BLaER1 treated with 17β-estradiol and CSF1 and Interleukin-3, amounts not matched to agents 10 nM and 100 nM (cell line): ENCODE data around the gene PTPN7.

Experiments
- H3K27ac ChIP-seq, 11 experiments: shearing (Covaris generic); formaldehyde crosslinking; 2 replicates each; pipeline ENCODE4 v1.8.1; 2022
- H3K27me3 ChIP-seq, 11 experiments: shearing (Covaris generic); formaldehyde crosslinking; 2 replicates each; pipeline ENCODE4 v1.8.1; 2022
- H3K36me3 ChIP-seq, 11 experiments: shearing (Covaris generic); formaldehyde crosslinking; 2 replicates each; pipeline ENCODE4 v1.8.1; 2022
- H3K4me1 ChIP-seq, 10 experiments: shearing (Covaris generic); formaldehyde crosslinking; 2 replicates each; pipeline ENCODE4 v1.8.1; 2022
- H3K4me2 ChIP-seq, 11 experiments: shearing (Covaris generic); formaldehyde crosslinking; 2 replicates each; pipeline ENCODE4 v1.8.1; 2022
- H3K4me3 ChIP-seq, 10 experiments: shearing (Covaris generic); formaldehyde crosslinking; 2 replicates each; pipeline ENCODE4 v1.8.1; 2022
- H3K9ac ChIP-seq, 11 experiments: shearing (Covaris generic); formaldehyde crosslinking; 2 replicates each; pipeline ENCODE4 v1.8.1; 2022
- H3K9me3 ChIP-seq, 11 experiments: shearing (Covaris generic); formaldehyde crosslinking; replicated peaks in 1 of 11; 2 replicates each; pipeline ENCODE4 v1.8.1; 2022
- H4K20me1 ChIP-seq, 11 experiments: shearing (Covaris generic); formaldehyde crosslinking; 2 replicates each; pipeline ENCODE4 v1.8.1; 2022
- Cebpa-rat ChIP-seq, 11 experiments: shearing (Covaris generic); IDR thresholded peaks; 2 replicates each; pipeline ENCODE4 v1.8.1; 2022

The PTPN7 gene

DNA sequence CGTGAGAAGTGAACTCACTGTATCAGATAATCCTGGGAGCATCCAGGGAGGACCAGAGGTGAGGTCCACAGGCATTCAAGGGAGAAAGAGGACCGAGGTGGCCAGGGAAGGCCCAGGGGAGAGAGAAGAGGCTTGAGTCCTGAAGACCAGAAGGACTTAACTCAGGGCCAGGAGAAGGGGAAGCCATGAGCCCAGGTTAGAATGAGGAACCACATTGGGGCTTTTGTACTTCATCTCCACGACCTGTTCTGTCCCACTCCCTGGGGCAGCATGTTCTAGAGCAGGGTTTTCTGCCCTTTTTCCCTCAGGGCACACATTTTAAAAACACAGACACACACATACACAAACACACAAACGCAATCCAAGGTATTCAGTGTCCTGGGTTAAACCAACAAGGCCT is 41.6 kb upstream of the PTPN7 start:
- Histone ChIP-seq H3K27me3 (peaks cover 0 to 12% (median 0%) of the 10 kb centered on the region in 11 experiments; a peak in 1 of 22 replicates), H3K4me1 (peaks cover 17 to 74% (median 62%) of the 10 kb centered on the region in 10 experiments), H3K36me3 (peaks cover 0 to 13% (median 0%) of the 10 kb centered on the region in 11 experiments; a peak in 2 of 22 replicates), H3K9me3 (peaks cover 0 to 4% (median 0%) of the 10 kb centered on the region in 11 experiments; a peak in 4 of 22 replicates), H3K9ac (peak overlapping the region in 1 of 11 experiments; percentile 1; a peak in 1 of 22 replicates), H3K4me3 (no peak overlapping the region), H3K4me2 (peak overlapping the region in 8 of 11 experiments; percentile 78 to 98 (median 87); a peak in 16 of 22 replicates), H3K27ac (peak overlapping the region in 1 of 11 experiments; percentile 29; a peak in 3 of 22 replicates), H4K20me1 (peaks cover 0 to 5% (median 0%) of the 10 kb centered on the region in 11 experiments; a peak in 1 of 22 replicates)
- no peak for TF ChIP-seq Cebpa-rat (IDR thresholded peaks at IDR 0.05)

DNA sequence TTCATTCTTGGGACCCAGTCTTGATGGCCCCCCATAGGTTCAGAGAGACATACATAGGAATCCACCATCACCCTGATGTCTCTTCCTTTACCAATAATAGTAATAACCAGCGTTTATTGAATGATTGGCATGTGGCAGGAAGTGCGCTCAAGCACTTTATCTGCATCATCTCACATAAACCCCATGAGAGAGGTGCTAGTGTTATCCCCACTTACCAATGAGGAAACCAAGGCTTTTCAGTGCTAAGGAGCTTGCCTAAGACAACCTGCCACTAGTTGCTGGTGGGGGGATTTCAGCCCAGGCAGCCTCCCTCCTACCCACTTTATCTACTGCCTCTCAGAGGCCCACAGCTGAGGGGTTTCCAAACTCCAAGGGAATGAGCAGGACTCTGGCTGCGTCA is 40.9 kb upstream of the PTPN7 start:
- no peak overlapping the region for H3K4me3 ChIP-seq

DNA sequence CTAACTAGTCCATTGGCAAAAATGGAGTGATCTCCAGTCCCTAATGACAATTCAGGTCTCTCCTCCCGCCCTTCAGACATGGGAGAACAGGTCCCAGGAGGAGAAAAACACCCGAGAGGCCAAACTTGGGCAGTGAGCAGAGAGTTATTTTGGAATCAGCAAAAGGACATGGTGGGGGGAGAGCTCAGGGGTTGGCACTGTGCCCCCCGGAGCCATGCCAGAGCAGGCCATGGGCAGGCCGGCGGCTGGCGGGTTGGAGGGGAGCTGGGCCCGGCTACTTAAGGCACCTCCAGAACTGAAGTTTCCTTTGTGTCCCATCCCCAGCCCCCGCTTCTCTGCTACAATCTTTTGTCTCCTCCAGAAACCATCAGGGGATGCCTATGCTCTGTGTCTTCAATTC is 40.3 kb upstream of the PTPN7 start:
- H3K27me3 ChIP-seq: peaks cover 0 to 18% (median 0%) of the 10 kb centered on the region in 11 experiments; a peak in 4 of 22 replicates
- peaks cover 17 to 86% (median 68%) of the 10 kb centered on the region in 10 experiments for H3K4me1 ChIP-seq
- no peak overlapping the region for H3K4me3 ChIP-seq
- H4K20me1 ChIP-seq: peaks cover 0 to 5% (median 0%) of the 10 kb centered on the region in 11 experiments; a peak in 1 of 22 replicates
- no peak for TF ChIP-seq Cebpa-rat (IDR thresholded peaks at IDR 0.05)
- peak overlapping the region in 10 of 11 experiments; percentile 53 to 98 (median 85); a peak in 19 of 22 replicates for H3K4me2 ChIP-seq
- 0 out of 22 replicates have a peak overlapping the region, but pooled peaks of 1 of the 11 experiments have one; percentile 8 for H3K9ac ChIP-seq
- peaks cover 0 to 4% (median 0%) of the 10 kb centered on the region in 11 experiments; a peak in 1 of 22 replicates for H3K36me3 ChIP-seq
- H3K9me3 ChIP-seq: peaks cover 0 to 4% (median 0%) of the 10 kb centered on the region in 11 experiments; a peak in 4 of 22 replicates
- H3K27ac ChIP-seq: peak overlapping the region in 3 of 11 experiments; percentile 13 to 43 (median 29); a peak in 3 of 22 replicates

More for the DNA sequence above, 40.9 kb upstream of the PTPN7 start:
- Histone ChIP-seq H3K4me1 (peaks cover 17 to 80% (median 63%) of the 10 kb centered on the region in 10 experiments), H3K4me2 (peak overlapping the region in 9 of 11 experiments; percentile 78 to 98 (median 85); a peak in 17 of 22 replicates), H3K27me3 (peaks cover 0 to 12% (median 0%) of the 10 kb centered on the region in 11 experiments; a peak in 2 of 22 replicates), H3K9me3 (peaks cover 0 to 4% (median 0%) of the 10 kb centered on the region in 11 experiments; a peak in 4 of 22 replicates), H4K20me1 (peaks cover 0 to 5% (median 0%) of the 10 kb centered on the region in 11 experiments; a peak in 1 of 22 replicates), H3K36me3 (peaks cover 0 to 10% (median 0%) of the 10 kb centered on the region in 11 experiments; a peak in 2 of 22 replicates), H3K27ac (peak overlapping the region in 3 of 11 experiments; percentile 13 to 43 (median 29); a peak in 5 of 22 replicates), H3K9ac (peak overlapping the region in 3 of 11 experiments; percentile 1 to 27 (median 8); a peak in 2 of 22 replicates)
- TF ChIP-seq Cebpa-rat (IDR thresholded peaks at IDR 0.05): no peak

DNA sequence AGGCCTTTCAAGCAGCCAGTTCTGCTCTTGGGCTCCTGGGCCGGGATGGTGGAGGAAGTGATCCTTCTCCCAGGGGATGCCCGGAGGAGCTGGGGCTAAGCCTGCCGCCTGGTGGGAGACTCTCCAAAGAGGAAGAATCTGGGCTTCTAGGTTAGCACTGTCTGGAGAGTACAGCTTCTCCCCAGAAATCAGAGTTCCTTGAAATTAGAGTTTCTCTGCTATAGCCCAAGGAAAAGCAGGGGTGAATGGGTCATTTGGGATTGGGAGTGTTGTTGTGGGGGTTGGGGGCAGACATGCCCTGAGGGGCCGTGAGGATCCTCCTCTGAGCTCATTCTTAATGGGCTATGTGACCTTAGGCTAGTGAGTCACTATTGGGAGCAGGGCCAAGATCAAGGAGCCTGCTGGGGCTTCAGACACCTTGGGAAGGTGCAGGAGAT is 39.7 kb upstream of the PTPN7 start:
- Histone ChIP-seq H3K4me2 (peak overlapping the region; percentile 53 to 98 (median 85); a peak in 21 of 22 replicates), H3K9me3 (no peaks in the 10 kb centered on the region), H3K36me3 (no peaks in the 10 kb centered on the region), H3K4me1 (peaks cover 17 to 92% (median 73%) of the 10 kb centered on the region in 10 experiments), H3K27ac (peak overlapping the region in 1 of 11 experiments; percentile 13; a peak in 2 of 22 replicates), H4K20me1 (peaks cover 0 to 9% (median 0%) of the 10 kb centered on the region in 11 experiments; a peak in 4 of 22 replicates), H3K4me3 (no peak overlapping the region), H3K9ac (peak overlapping the region in 1 of 11 experiments; percentile 48; a peak in 2 of 22 replicates), H3K27me3 (peaks cover 0 to 23% (median 0%) of the 10 kb centered on the region in 11 experiments; a peak in 6 of 22 replicates)
- no peak for TF ChIP-seq Cebpa-rat (IDR thresholded peaks at IDR 0.05)

DNA sequence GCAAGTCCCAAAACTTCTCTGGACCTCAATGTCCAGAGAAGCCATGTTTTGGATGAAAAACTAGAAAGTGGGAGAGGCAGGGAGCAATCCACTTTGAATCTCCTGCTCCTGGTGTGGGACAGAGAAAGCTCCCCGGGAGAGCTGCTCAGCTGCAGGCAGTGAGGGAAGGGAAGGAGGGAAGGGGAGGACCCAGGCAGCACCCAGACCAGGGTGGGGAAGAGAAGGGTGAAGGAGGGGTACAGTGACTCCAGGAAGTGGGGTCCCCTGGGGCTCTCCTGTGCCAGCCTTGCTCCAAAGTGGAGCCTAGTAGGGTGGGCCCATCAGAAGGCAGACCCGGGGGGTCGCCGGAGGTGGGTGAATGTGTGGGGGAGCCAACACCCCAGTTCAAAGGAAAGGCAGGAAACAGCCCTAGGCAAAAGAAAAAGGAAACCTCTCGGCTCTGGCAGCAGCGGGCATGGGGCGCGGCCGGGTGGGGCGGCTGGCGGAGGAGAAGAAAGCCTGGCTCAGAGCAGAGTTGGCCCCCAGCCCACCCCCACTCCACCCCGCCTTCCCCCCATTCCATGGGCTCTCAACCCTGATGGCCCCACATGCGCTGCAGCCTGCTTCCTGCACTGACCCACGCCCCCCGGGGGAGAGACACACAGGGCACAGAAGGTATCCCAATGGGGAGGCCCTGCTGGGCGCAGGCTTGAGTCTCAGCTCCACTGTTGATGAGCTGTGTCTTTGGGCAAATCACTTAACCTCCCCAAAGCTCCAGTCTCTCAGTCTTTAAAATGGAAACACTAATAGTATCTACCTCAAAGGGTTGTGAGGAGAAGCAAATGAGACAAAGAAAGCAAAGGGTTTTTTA is 38.9 kb upstream of the PTPN7 start:
- peak overlapping the region in 1 of 10 experiments; percentile 30; a peak in 3 of 20 replicates for H3K4me3 ChIP-seq
- peak overlapping the region in 8 of 11 experiments; percentile 39 to 72 (median 58); a peak in 15 of 22 replicates for H3K27ac ChIP-seq
- no peaks in the 10 kb centered on the region for H3K36me3 ChIP-seq
- peak overlapping the region in 7 of 11 experiments; percentile 29 to 67 (median 47); a peak in 9 of 22 replicates for H3K9ac ChIP-seq
- peaks cover 18 to 98% (median 80%) of the 10 kb centered on the region in 10 experiments for H3K4me1 ChIP-seq
- peaks cover 0 to 31% (median 0%) of the 10 kb centered on the region in 11 experiments; a peak in 10 of 22 replicates for H3K27me3 ChIP-seq
- H4K20me1 ChIP-seq: peaks cover 0 to 14% (median 0%) of the 10 kb centered on the region in 11 experiments; a peak in 8 of 22 replicates
- H3K9me3 ChIP-seq: no peaks in the 10 kb centered on the region
- TF ChIP-seq Cebpa-rat (IDR thresholded peaks at IDR 0.05): no peak
- H3K4me2 ChIP-seq: peak overlapping the region; percentile 56 to 98 (median 85); a peak in 21 of 22 replicates

DNA sequence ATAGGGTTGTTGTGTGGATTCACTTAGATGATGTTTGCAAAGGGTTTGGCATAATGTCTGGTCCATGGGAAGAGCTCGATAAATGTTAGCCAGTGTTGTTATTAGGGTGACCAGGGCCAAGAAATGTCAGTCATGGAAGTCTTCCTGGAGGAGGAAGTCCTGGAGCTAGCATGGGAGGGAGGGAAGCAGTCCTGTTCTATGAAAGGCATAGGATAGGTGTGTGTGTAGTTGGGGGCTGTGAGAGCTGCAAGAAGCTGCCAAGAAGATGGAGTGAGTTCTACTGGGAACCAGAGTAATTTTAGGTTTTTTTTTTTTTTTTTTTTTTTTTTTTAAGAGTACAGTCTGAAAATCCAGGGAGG is 37.9 kb upstream of the PTPN7 start:
- H3K27ac ChIP-seq: no peak overlapping the region
- peaks cover 0 to 40% (median 0%) of the 10 kb centered on the region in 11 experiments; a peak in 11 of 22 replicates for H3K27me3 ChIP-seq
- H3K4me2 ChIP-seq: peak overlapping the region in 8 of 11 experiments; percentile 78 to 98 (median 87); a peak in 14 of 22 replicates

DNA sequence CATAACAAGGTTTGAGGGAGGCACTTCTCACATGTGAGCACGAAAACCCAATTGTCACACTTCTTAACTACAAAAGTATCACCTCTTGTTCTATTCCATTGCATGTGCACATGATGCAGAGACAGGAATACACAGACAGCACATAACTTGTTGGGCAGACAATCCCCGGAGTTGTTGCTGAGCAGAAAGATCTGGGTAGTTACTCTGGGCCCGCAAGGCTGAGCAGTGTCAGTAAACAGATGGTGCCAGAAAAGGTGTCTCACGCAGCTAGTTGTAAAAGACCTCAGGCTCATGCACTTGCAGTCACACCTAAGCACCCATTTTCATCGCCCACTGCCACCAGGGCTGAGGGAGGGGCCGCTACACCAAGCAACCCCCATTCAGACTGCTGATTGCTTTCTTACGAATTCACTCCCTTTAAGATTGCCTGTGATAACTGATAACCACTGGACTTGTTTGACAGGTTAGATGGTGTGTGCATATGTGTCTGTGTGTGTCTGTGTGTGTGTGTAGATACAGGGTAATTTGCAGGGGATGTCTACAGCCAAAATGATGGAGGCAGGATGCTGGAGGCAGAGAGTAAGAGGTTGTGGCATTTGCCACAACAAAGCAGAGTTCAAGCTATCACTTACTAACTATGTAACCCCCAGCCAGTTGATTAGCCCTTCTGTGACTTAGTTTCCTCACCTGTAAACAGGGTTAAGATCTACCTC is 37.4 kb upstream of the PTPN7 start:
- peaks cover 32 to 98% (median 82%) of the 10 kb centered on the region in 10 experiments for H3K4me1 ChIP-seq
- no peak overlapping the region for H3K9ac ChIP-seq
- no peak overlapping the region for H3K4me3 ChIP-seq
- no peaks in the 10 kb centered on the region for H3K36me3 ChIP-seq
- H3K27me3 ChIP-seq: peaks cover 0 to 45% (median 0%) of the 10 kb centered on the region in 11 experiments; a peak in 11 of 22 replicates
- H3K4me2 ChIP-seq: peak overlapping the region in 6 of 11 experiments; percentile 78 to 98 (median 90); a peak in 9 of 22 replicates
- no peaks in the 10 kb centered on the region for H3K9me3 ChIP-seq
- TF ChIP-seq Cebpa-rat (IDR thresholded peaks at IDR 0.05): no peak
- peaks cover 0 to 29% (median 0%) of the 10 kb centered on the region in 11 experiments; a peak in 10 of 22 replicates for H4K20me1 ChIP-seq
- H3K27ac ChIP-seq: no peak overlapping the region

More for the DNA sequence above, 37.9 kb upstream of the PTPN7 start:
- Histone ChIP-seq H3K36me3 (no peaks in the 10 kb centered on the region), H3K4me1 (peaks cover 27 to 98% (median 82%) of the 10 kb centered on the region in 10 experiments), H3K9ac (no peak overlapping the region), H3K9me3 (no peaks in the 10 kb centered on the region), H3K4me3 (no peak overlapping the region), H4K20me1 (peaks cover 0 to 23% (median 0%) of the 10 kb centered on the region in 11 experiments; a peak in 10 of 22 replicates)
- TF ChIP-seq Cebpa-rat (IDR thresholded peaks at IDR 0.05): no peak
